B cell (primary cell): Measurements from ENCODE around the gene MBNL3.

Source experiments
- EZH2 ChIP-seq: IDR thresholded peaks from 2 replicates; pipeline ENCODE4 v1.6.1; 2012; ENCODE audit warnings: borderline replicate concordance, low read depth, mild to moderate bottlenecking, moderate library complexity, low read length; ENCODE audit not compliant: insufficient read depth, poor library complexity, severe bottlenecking
- TF ChIP-seq, protein P1 (sequence below): fragments of 200-600 bp; IDR thresholded peaks from one replicate; pipeline ENCODE4 v1.8.0; 2022; ENCODE audit warnings: antibody characterized with exemption, mild to moderate bottlenecking

DNA sequence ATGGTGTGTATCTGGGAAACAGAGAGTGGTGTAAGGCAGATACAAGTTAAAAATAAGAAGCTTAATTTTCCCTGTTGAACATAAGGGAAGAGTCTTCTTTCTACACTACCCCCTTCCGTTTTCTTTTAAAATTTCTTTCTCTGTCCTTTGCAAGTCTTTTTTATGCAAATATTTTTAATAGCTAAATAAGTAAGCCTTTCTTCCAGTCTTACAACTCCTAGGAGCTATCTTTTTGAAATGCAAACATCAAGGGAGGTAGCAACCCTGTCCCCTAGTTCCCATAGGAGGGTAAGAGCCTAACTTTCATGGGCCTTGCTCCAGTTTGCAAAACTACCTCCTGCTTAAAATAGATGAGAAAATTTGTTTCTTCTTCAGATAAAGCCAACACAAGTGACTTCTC lies 121.5 kb downstream of the MBNL3 start:
- TF ChIP-seq, protein P1, sequence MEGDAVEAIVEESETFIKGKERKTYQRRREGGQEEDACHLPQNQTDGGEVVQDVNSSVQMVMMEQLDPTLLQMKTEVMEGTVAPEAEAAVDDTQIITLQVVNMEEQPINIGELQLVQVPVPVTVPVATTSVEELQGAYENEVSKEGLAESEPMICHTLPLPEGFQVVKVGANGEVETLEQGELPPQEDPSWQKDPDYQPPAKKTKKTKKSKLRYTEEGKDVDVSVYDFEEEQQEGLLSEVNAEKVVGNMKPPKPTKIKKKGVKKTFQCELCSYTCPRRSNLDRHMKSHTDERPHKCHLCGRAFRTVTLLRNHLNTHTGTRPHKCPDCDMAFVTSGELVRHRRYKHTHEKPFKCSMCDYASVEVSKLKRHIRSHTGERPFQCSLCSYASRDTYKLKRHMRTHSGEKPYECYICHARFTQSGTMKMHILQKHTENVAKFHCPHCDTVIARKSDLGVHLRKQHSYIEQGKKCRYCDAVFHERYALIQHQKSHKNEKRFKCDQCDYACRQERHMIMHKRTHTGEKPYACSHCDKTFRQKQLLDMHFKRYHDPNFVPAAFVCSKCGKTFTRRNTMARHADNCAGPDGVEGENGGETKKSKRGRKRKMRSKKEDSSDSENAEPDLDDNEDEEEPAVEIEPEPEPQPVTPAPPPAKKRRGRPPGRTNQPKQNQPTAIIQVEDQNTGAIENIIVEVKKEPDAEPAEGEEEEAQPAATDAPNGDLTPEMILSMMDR: no peak
- TF ChIP-seq EZH2: no peak
